Calu3 (cell line): Measurements from ENCODE around the gene SLC6A17. TPM values are rescaled to one million over a fixed set of nuclear protein-coding genes. Genes with fewer than 3 reads are reported as not detected.

Source experiments
- BruUV-seq: library from RNA; stranded (reverse); fragments of 400-500 nt; replicated peaks from 2 replicates; lab custom pipeline; 2021; lab: Mats Ljungman, UMichigan
- CTCF ChIA-PET: fragments of 300-600 bp; sonication (Branson Sonifier 250); formaldehyde crosslinking; loops from one replicate; lab custom pipeline; 2022; ENCODE audit warnings: antibody characterized with exemption; lab: Charles Lee
- DNase-seq: peaks from one replicate; pipeline ENCODE4 v3.0.0; 2022
- H3K27ac Mint-ChIP-seq: one replicate; pipeline ENCODE4 v1.8.0; 2022; ENCODE audit warnings: mixed read lengths; ENCODE audit not compliant: unreplicated experiment
- H3K27me3 Mint-ChIP-seq: one replicate; pipeline ENCODE4 v1.8.0; 2022; ENCODE audit warnings: mixed read lengths; ENCODE audit not compliant: unreplicated experiment
- H3K36me3 Mint-ChIP-seq: one replicate; pipeline ENCODE4 v1.8.0; 2022; ENCODE audit warnings: mild to moderate bottlenecking, moderate library complexity, mixed read lengths; ENCODE audit not compliant: insufficient read depth, unreplicated experiment
- H3K4me1 Mint-ChIP-seq: one replicate; pipeline ENCODE4 v1.8.0; 2022; ENCODE audit warnings: mild to moderate bottlenecking, low read depth, mixed read lengths; ENCODE audit not compliant: unreplicated experiment
- H3K4me3 Mint-ChIP-seq: one replicate; pipeline ENCODE4 v1.8.0; 2022; ENCODE audit warnings: mild to moderate bottlenecking, low read depth, moderate library complexity, mixed read lengths; ENCODE audit not compliant: unreplicated experiment
- H3K9me3 Mint-ChIP-seq: one replicate; pipeline ENCODE4 v1.8.0; 2022; ENCODE audit warnings: low read depth, mixed read lengths; ENCODE audit not compliant: unreplicated experiment
- intact Hi-C: fragments of 100-400 bp; cut with micrococcal nuclease; formaldehyde crosslinking; loops from one replicate; pipeline ENCODE4 v1.10.0; 2022; ENCODE audit not compliant: unreplicated experiment
- total RNA-seq: library from RNA; stranded (reverse); gene quantifications from 2 replicates; pipeline ENCODE4 v1.2.3, GENCODE V29; 2022
- TF ChIP-seq, protein P1 (sequence below): fragments of 200-600 bp; IDR thresholded peaks from one replicate; pipeline ENCODE4 v1.8.0; 2022; ENCODE audit warnings: antibody characterized with exemption; ENCODE audit not compliant: unreplicated experiment

The SLC6A17 gene
- total RNA-seq, 1 experiment from 2014 or later: 0.24 TPM

DNA sequence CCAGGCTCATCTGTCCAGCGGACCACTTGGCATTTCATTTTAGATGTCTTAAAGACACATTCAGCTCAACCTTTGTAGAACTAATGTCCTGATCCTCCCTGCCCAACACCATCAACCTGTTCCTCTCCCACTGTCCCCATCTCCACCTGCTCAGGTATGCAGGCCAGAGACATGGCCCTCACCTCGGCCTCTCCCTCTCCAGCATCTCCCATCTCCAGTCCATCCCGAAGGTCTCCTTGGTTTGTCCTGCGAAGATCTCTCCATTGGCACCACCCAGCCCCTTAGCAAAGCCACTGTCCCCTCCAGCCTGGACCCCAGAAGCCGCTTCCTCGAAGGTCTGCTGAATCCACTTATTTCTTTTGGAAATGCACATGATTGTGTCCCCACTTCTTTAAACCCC, 38.9 kb downstream of the SLC6A17 start:
- CTCF ChIA-PET: interaction anchor here (0.5 kb wide), 1 partner anchor 11 kb away, joined by 3 read pairs; no protein-coding TSS in a partner anchor

DNA sequence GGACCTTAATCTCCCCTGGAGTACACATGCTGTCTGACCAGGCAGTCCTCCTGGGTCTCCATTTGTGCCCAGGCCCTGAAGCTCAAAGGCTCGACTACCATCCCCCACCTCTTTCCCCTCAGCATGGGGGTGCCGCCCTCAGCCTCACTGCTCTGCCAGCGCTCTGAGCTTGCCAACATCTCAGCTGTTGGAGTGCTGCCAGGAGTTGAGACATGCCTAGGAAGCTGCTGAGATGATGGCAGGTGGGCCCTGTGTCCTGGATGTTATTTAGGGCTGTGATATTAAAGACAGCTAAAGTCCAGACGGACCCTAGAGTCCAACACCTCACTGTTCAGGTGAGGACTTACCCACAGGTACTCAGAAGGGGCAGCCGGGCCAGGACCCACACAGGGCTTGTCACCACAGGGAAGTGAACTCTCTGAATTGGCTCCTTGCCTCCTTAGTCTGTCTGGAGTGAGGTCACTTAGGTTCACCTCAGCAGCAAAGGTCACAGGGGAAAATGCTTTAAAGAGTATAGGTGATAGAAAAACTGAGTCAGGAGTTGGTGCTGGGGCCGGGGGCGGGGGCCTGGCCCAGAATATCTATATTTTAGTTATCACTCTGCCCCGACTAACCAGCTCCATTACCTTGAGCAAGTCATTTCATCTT, 40.1 kb downstream of the SLC6A17 start:
- Mint-ChIP-seq H3K4me3 (no peak overlapping the region), H3K36me3 (no peaks in the 10 kb centered on the region), H3K9me3 (no peaks in the 10 kb centered on the region), H3K27me3 (peaks cover 50% of the 10 kb centered on the region), H3K27ac (no peak overlapping the region), H3K4me1 (no peaks in the 10 kb centered on the region)
- CTCF ChIA-PET: no interaction called here
- no peak for DNase-seq
- TF ChIP-seq, protein P1, sequence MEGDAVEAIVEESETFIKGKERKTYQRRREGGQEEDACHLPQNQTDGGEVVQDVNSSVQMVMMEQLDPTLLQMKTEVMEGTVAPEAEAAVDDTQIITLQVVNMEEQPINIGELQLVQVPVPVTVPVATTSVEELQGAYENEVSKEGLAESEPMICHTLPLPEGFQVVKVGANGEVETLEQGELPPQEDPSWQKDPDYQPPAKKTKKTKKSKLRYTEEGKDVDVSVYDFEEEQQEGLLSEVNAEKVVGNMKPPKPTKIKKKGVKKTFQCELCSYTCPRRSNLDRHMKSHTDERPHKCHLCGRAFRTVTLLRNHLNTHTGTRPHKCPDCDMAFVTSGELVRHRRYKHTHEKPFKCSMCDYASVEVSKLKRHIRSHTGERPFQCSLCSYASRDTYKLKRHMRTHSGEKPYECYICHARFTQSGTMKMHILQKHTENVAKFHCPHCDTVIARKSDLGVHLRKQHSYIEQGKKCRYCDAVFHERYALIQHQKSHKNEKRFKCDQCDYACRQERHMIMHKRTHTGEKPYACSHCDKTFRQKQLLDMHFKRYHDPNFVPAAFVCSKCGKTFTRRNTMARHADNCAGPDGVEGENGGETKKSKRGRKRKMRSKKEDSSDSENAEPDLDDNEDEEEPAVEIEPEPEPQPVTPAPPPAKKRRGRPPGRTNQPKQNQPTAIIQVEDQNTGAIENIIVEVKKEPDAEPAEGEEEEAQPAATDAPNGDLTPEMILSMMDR: no peak
- BruUV-seq: no TSS peak
- intact Hi-C loops: no loop called here

More for the DNA sequence above, 38.9 kb downstream of the SLC6A17 start:
- peaks cover 50% of the 10 kb centered on the region for H3K27me3 Mint-ChIP-seq
- H3K4me1 Mint-ChIP-seq: no peaks in the 10 kb centered on the region
- TF ChIP-seq, protein P1: no peak
- DNase-seq: no peak
- no peaks in the 10 kb centered on the region for H3K9me3 Mint-ChIP-seq
- H3K4me3 Mint-ChIP-seq: no peak overlapping the region
- no peak overlapping the region for H3K27ac Mint-ChIP-seq
- no TSS peak for BruUV-seq
- intact Hi-C loops: no loop called here
- H3K36me3 Mint-ChIP-seq: no peaks in the 10 kb centered on the region

DNA sequence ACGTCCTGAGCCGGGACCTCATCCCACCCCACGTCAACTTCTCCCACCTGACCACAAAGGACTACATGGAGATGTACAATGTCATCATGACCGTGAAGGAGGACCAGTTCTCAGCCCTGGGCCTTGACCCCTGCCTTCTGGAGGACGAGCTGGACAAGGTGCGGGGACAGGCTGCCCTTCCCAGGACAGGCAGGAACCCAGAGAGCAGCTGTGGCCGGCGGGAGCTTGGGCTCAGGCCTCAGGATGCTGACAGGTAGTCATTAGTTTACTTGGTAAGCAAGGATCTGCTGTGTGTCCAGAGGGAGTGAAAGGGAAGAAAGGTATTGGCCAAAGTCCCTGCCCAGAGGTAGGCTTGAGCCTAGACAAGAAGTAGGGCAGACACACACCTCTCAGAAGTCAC, 42.2 kb downstream of the SLC6A17 start:
- peaks cover 35% of the 10 kb centered on the region for H3K27me3 Mint-ChIP-seq
- peaks cover 8% of the 10 kb centered on the region for H3K4me1 Mint-ChIP-seq
- no peak overlapping the region for H3K4me3 Mint-ChIP-seq
- H3K27ac Mint-ChIP-seq: no peak overlapping the region
- CTCF ChIA-PET: no interaction called here
- no peak for DNase-seq
- peaks cover 5% of the 10 kb centered on the region for H3K36me3 Mint-ChIP-seq
- no peaks in the 10 kb centered on the region for H3K9me3 Mint-ChIP-seq
- TF ChIP-seq, protein P1: no peak
- no TSS peak for BruUV-seq
- intact Hi-C loops: no loop called here

DNA sequence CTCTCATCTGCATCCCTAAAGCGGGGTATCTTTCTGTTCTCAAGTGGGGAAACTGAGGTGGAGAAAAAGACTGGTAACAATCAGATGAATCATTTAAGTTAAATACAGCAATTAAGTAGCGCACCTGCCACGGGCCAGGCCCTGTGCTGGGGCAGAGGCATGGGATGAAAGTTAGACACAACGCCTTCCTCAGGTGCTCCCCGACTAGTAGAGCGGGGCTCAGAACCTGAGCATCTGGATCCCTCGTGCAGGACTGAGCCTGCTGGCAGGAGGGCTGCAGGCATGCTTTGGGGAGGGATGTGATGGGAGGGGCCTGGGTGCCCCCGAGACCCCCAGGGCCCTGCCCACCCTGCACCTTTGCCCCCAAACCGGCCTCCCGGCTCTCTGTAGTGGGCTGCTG, 44.9 kb downstream of the SLC6A17 start:
- Mint-ChIP-seq H3K4me3 (no peak overlapping the region), H3K36me3 (peaks cover 5% of the 10 kb centered on the region), H3K27me3 (peaks cover 21% of the 10 kb centered on the region), H3K4me1 (peaks cover 8% of the 10 kb centered on the region), H3K27ac (no peak overlapping the region), H3K9me3 (no peaks in the 10 kb centered on the region)
- CTCF ChIA-PET: no interaction called here
- TF ChIP-seq, protein P1: no peak
- intact Hi-C loops: no loop called here
- no peak for DNase-seq
- no TSS peak for BruUV-seq
